Tongue (tissue), 2 donors: ENCODE data around the gene RFX2. TPM values are rescaled to one million over a fixed set of nuclear protein-coding genes. Genes with fewer than 3 reads are reported as not detected.
A peak's percentile ranks its signal among the peaks of the same experiment; 100 is the strongest.
"Not testable (repeated sequence)": the region's sequence is repeated elsewhere in the genome, so short reads cannot be mapped to it uniquely, and the experiment has no call there.

Experiments
- DNase-seq: peaks from one replicate; pipeline ENCODE4 v3.0.0-alpha.2; 2015
- total RNA-seq: library from RNA; depleted of rRNA; stranded (reverse); fragments of >200 nt; gene quantifications from one replicate; pipeline ENCODE4 v1.2.3, GENCODE V29; 2014

Gene RFX2
- total RNA-seq, 1 donor from 2014 or later: 12.5 TPM

DNA sequence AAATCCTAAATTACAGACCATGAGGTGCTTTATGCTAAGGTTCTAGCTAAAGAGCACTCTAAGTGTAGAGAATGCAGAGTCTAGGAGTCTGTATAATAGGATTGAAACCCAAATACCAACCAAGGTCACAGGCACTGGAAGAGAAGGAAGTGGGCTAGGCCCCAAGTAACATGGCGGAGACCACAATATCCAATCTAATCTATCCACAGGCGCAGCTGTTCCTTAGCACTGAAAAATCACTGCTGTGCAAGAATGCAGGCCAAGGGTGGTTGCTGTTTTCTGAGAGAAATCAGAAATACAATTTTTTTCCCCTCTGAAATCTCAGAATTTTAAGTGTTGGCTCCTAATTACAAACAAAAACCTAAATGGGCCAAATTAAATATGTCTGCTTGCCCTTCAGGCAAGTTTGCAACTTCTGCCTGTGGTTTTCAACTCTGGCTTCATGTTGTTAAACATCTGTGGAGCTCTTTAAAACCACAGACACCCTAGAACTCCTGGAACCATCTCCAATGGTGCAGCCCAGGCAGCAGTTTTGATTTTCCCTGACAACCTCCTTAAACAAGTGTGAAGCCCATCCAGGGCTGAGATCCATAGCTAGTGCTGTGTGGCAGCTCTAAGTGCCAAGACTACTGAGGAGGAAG lies 138.5 kb downstream of the RFX2 start:
- DNase-seq: no peak

DNA sequence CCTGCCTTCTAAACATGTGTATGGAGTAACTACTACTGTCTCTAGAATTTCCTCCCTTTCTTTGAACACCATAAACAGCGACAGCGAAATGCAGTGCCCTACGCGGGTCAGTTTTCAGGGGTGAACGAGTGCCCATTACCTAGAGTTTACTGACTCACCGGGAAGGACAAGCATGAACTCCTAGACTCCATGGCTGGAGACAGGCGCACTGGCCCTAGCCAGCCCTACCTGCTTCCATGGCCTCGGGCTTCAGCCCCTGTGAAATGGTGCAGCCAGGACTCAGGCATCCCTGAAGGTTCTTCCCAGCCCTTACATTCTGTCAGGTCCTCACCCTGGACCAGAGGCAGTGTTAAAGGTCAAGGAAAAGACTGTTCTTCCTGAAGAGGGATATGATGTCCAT lies 140.8 kb downstream of the RFX2 start:
- no peak for DNase-seq

DNA sequence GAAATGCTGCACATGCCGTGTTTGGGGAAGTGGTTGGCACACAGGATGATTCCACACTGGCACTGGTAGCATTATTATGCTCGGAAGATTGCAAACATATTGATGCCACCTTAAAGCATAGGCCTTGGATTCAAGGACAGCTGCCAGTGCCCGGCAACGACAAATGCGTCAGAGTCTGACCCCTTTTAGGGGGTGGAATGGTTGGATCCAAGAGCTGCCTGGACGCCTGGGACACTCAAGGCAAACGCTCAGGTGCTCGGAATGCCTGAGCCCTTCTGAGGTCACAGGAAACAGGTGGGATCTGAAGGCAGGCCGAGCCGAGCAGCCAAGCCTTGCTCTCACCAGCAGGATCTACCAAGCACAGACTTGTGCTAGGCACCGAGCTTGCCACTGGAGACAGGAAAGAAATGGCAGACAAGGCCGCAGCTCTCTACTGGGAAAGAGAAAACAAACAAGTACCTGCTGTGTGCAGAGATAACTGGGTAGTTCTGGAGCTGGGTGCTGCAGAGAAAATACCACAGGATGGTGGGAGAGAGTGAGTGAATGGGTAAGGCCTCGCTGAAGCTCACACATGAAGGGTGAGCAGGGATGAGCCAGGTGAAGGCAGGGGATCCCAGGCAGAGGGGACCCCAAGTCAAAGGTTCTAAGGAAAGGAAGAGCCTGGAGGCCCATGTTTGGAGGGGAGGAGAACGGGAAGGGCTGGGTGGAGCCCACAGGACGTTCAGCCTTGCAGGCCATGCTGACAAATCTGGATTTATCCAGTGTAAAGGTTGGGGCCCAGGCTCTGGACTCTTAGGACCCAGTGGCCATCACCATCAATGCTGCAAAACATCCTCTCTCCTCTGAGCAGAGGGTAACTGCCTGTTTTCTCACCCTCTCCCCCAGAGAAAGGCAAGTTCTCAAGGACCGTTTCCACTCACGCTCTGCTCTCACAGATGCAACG lies 141.6 kb downstream of the RFX2 start:
- DNase-seq: no peak

DNA sequence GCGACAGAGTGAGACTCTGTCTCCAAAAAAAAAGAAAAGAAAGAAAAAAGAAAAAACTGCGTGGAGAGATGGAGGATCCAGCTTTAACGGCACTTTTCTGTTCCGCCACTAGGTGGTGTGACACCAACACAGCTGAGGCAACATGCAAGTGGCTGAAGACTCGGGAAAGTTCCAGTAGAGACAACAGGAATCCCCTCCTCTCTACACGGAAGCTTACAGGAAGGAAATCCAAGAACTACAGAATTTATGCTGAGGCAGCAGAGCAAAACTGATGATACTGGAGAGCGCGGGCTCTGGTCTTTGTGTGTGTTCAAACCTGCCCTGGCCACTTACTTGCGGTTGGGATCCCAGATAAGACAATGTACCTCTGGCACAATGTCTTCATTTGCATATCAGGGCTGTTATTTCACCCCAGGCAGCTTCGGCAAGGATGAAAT lies 142.3 kb downstream of the RFX2 start:
- peak; percentile 86 for DNase-seq

DNA sequence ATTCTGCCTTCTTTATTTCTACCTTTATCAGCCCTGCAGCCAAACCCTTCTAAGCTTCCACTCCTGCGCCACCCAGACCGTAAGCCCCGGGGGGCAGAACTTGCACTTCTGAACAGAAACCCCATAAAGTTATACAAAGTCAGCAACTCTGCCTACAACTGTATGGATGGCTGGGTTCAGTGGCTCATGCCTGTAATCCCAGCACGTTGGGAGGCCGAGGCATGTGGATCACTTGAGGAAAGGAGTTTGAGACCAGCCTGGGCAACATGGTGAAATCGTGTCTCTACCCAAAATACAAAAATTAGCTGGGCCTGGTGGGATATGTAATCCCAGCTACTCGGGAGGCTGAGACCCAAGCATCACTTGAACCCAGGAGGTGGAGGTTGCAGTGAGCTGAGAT lies 142.7 kb downstream of the RFX2 start:
- DNase-seq: no peak

DNA sequence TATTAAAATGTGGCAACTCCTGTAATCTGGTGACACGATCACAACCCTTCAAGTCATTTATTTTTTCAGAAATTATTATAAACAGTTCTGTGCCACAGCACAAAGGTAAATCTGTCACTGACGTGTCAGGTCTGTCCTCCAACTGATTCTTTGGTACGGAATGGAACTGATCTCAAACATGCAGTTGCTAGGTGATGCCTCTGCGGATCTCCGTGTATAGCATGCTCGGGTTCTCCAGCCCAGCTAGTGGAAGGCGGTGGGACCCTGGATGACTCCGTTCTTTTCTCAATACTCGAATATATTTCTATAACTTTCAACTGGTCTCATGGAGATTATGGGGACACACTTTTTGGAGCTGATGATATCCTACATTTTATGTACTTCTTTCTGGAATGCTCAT lies 143.4 kb downstream of the RFX2 start:
- DNase-seq: no peak

DNA sequence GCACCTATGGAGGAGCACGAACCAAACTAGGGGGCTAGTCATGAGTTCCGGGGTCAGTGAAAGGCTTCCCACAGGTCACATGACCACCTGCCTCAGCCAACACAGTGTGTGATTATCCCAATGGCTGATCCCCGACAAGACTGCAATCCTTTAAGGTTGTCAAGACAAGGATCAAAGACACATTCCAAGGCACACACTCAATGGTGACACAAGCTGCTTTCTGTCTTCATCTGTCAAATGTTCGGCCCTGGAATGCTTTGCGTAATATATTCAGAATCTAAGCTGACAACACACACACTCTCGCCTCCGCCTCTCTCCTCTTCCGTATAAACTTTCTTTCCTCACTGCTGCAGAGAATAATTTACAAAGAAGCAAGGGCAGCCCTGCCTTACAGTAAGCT lies 144.1 kb downstream of the RFX2 start:
- DNase-seq: peak; percentile 67

DNA sequence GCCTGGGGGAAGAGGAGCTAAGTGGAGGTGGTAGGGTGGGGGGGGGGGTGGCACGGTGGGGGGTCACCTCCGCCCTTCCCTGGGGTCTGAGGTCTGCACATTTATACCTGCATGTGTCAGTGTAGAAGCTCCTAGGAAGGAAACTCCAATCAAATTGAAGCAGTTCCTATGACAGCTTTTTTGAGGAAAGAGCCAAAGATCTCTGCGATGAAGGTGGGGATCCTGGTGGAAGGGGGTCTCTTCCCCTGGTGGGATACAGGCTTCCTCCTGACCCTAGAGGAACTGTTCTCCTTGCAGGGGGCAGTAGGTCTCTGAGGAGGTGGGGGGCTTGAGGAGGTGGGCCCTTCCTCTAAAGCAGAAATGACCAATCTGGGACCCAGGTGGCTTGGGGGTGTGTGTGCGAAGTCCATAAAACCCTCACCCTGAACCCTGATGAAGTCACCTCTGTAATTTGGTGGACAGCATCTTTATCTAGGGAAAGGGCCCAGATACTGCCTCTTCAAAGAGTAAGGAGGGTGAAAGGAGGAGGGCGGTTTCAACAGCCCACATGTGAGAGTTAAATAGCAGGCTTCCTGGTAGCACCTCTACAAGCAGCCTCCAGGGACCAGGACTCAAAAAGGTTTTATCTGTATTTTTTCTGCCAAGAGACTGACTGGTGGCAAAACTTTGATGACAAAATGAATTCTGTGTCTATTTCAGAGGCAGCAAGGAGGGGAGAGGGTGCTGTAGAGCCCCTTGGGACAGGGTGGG lies 145.3 kb downstream of the RFX2 start:
- no peak for DNase-seq

DNA sequence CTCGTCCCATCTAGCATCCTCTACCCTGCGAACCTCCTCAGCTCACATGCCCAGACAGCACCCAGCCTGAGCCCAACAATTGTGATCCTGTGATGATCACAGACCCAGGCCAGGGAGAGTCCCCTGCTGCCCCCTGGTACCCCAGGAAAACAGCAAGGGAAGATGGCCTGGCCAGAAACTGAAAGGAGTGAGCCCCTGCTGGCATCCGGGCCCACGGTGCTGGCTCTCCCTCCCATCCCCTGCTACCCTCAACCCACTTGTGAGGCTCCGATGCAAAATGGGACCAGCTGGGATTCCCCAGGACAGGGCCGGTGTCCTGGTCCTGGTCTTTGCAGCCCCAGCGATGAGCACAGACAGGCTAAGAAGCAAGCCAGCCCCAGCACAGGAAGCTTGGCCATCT lies 146.4 kb downstream of the RFX2 start:
- no peak for DNase-seq

DNA sequence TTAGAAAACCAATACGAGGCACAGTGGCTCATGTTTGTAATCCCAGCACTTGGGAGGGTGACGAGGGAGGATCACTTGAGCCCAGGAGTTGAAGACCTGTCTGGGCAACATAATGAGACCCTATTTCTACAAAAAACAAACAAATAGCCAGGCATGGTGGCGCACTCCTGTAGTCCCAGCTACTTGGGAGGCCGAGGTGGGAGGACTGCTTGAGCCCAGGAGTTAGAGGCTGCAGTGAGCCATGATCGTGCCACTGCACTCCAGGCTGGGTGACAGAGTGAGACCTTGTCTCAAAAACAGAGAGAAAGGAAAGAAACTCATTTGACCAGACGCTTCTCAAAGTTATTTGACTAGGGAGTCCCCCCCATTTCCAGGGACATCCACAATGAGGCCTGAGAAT lies 147.0 kb downstream of the RFX2 start:
- not testable (repeated sequence) for DNase-seq

DNA sequence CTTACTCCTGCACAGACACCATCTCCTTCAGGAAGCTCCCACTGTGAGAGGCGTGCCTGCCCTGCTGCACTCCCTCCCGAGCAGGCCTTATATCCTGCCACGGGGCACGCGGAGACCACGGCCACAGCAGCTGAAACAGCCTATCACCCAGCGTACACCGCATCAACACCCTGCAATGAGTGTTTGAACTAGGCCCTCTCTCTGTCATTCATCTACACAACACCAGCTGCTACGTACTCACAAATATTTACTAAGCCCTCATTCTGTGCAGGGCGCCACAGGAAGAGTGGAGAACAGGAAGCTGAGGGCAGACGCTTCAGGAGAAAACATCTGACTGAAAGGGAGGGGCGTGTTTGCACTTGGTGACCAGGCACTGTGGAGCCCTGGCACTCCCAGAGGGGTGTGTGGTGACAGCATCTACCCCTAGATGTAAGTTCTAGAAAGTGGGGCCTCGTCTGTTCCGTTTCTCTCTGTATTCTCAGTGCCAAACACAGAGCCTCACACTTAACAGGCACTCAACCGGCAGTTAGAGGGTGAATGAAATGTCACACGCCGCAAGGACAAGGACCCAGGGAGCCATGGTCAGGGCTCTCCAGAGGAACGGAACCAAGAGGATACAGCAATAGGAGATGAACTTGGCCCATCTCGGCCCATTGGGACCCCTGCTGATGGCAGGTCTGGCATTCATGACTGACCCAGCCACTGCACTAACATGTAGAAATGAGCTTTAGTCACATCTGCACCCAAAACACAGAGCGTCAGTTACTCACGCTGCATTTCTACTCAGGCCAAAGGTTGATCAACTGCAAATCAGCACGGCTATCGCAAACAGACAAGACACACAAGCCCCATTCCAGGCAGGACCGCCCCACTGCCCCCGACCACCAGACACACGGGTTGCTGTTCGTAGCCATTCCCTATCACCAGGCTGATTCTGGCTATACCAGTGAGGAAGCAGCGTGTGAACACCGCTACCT lies 148.0 kb downstream of the RFX2 start:
- DNase-seq: peak; percentile 64

DNA sequence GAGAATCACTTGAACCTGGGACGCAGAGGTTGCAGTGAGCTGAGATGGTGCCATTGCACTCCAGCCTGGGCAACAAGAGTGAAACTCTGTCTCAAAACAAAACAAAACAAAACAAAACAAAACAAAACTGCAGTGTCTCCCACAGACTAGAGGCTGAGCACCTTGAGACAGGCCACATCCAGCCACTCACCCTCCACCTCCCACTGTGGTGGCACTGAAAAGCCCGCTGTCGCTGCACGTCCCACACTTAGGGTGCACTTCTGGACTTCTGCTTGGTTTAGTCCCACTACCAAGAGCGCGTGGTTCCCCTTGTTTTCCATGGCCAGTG lies 148.7 kb downstream of the RFX2 start:
- DNase-seq: not testable (repeated sequence)

DNA sequence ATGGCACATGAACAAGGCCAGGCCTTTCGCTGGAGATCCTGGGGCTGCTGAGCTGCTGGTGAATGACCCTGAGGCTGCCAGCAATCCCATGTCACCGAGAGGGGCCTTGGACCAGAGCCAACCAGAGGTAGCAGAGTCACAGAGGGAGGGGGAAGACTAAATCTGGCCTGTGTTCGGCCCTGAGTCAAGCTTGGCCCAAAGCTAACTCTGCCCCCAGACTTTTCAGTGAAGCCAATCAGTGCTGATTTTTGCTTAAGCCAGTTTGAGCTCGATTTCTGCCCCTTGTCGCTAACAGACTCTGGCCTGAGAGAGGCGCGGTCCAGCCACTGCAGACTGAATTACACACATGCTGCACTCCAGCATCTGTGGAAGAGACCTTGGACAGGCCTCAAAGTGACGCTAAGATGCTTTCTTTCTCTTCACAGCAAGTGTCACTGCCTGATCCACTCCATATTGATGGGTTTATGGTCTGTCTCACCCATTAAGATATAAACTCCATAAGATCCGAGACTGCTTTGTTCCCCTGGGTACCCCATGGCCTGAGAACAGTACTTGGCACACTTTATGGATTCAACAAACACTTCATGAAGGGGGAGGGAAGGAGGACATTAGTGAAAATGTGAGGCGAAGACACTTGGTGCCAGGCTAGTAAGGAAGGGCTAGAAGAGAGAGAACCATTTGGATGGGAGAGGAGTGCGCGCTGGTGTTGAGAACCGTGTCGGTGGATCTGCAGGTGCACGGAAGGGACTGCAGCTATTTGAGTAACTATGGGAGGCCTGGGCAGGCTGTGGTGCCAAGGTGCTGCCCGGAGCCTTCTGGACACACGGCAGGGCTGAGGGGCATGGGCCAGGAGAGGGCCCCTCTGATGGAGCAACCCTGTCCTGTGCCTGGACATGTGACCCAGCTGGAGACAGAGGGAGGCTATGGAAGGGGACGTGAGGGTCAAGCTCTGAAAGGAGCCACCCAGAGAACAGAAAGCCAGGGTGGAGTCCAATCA lies 150.0 kb downstream of the RFX2 start:
- peak; percentile 63 for DNase-seq

DNA sequence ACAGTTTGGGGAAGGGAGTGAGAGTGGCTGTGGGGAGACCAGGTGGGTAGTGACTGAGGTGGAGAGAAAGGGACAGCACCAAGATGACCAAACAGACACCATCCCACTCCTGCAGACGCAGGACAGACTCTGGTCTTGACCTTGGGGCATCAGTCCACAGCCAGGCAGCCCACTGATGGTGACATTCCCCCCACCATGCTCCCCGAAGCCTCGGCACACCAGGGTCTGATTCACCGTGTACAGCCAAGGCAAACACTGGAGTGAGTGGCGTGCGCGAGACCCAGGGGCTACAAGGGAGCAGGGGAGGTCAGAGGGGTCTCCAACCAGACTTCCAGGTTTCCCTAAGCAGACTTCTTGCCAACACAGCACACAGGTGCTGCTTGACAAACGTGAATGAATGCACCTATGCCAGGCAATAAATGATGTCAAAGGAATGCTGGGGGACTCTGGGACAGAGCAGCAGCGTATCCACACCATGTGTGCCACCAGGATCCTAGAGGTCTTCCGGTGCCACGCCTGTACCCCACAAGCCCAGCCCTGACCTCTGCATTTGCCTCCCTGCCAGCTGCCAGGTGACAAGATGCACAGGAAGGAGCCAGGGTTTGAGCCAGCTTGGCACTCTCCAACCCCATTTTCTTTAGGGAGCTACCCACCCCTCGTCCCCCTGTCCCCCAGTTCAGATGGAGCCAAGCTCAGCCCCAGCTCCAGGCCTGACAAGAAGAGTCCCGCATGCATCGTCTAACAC lies 150.9 kb downstream of the RFX2 start:
- no peak for DNase-seq

DNA sequence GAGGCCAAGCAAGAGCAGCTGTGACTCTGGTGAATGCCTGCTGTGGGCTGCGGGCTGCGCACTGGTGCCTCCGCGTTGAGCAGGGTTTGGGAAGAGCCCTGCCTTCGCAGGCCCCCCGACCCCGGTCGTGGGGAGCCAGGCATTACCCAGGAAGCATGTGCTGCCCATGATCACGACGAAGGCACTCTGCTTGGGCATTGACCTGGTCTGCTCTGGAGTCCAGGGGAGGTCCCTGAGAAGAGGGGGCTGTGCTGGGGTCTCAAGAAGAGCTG lies 151.5 kb downstream of the RFX2 start:
- DNase-seq: no peak

DNA sequence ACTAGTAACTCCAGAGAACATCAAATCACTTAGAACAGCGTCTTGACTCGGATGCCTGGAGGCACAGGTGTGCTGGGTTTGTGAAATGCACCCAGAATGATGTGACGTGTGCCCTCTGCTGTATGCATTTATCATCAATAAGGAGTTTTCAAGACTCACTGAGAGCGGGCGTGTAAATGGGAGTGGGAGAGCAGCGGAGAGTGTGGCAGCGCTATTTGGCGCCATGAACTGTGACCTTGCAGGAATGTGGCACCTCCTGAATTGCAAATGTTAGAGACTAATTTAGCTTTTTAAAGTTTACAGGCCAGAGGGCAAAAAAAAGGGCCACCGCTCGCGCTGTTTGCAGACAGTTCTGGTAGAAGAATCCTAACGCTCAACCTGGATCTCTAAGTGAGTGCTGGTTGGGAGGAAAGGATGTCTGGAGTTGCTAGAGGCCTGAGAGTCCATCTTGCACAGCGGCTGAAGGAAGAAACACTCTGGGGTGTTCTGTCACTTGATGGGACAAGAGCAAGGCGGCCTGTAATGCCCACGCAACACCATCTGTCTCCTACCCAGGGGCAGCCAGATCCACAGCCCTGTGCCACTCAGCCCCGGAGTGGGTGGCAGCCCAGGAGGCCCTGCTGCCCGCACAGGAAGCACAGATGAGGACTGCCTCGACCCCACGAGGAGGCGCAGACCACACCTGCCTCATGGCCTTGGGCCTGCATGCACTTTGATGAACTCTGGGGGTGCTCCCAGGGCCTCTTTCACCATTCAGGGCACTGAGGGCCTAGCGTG lies 152.0 kb downstream of the RFX2 start:
- no peak for DNase-seq

DNA sequence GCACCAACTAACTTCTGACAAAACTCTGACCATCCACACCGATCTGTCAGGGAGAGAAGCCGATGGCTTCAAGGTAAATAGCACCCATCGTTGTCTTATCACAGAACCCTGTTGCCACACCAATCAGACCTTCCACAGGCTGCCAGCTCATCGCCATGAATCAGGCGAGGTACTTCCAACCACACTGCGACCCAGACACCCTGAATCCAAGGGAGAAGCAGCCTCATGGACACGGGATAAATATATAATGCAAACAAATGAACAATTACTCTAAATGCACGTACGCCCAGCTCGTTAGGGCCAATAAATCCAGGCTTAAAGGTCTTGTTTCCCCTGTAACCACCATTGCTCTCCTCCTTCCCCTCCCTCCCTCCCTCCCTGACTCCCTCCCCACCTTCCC lies 153.1 kb downstream of the RFX2 start:
- no peak for DNase-seq

DNA sequence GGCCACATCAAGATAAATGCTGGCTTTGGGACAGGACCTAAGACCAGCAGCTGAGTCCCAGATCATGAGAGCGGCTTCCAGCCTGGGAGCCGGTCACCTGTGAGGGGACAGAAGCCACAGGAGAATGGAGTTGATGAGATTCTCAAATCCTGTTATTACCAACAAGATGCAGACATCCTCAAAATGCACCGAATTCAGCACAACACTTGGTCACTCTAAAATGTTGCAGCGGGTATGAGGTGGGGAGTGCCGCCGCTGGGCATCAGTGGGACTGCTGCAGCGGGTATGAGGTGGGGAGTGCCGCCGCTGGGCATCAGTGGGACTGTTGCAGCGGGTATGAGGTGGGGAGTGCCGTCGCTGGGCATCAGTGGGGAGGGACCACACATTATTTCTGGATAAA lies 153.6 kb downstream of the RFX2 start:
- DNase-seq: no peak

DNA sequence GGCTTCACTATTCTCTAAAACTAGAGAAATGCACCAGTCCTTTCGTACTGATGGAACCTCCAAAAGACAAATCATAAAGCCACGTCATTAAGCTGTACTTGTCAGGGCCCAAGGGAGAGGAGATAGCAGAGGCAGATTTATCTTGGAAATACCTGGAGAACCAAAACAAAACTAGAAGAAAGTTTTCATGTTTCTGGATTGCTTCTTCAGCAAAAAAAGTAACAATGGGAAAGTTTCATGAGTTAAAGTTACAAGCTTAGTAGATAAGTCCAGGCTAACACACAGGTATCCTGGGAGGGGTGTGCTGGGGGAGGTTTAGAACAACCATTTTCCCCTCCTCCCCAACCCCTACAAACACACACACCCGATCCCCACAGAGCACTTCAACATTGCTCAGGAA lies 154.0 kb downstream of the RFX2 start:
- DNase-seq: no peak

DNA sequence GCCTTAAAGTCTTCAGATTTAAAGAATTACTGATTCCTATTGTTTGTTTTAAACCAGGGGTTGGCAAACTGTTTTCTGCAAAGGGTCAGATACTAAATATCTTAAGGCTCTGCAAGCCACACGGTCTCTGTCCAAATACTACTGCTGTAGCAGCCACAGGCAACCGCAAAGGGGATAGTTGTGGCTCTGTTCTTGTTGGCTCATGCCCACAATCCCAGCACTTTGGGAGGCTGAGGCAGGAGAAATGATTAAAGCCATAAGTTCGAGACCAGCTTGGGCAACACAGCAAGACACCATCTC lies 154.7 kb downstream of the RFX2 start:
- DNase-seq: no peak
